Activated CD4-positive, alpha-beta T cell treated with anti-CD3 and anti-CD28 coated beads for 36 hours (primary cell): ENCODE results near the gene MROH9. TPM values are rescaled to one million over a fixed set of nuclear protein-coding genes. Genes with fewer than 3 reads are reported as not detected.

ENCODE experiments used
- ATAC-seq: fragments of 200-7000 bp; cut with Tn5 transposase; one replicate; pipeline ENCODE4 v1.10.0; 2021; ENCODE audit warnings: mild to moderate bottlenecking, moderate library complexity
- CTCF ChIA-PET: fragments of 350-600 bp; sonication (Branson Sonifier 250); formaldehyde crosslinking; loops from one replicate; lab custom pipeline; 2021; ENCODE audit warnings: antibody characterized with exemption; lab: Charles Lee
- POLR2A ChIA-PET: fragments of 350-600 bp; sonication (Branson Sonifier 250); formaldehyde crosslinking; loops from one replicate; lab custom pipeline; 2021; ENCODE audit warnings: antibody characterized with exemption, inconsistent platforms; lab: Charles Lee
- DNase-seq: peaks from one replicate; pipeline ENCODE4 v3.0.0-alpha.2; 2020
- H3K27ac Mint-ChIP-seq: one replicate; pipeline ENCODE4 v1.8.0; 2021; ENCODE audit warnings: mixed read lengths
- H3K27me3 Mint-ChIP-seq: one replicate; pipeline ENCODE4 v1.8.0; 2021; ENCODE audit warnings: mixed read lengths
- H3K36me3 Mint-ChIP-seq: one replicate; pipeline ENCODE4 v1.8.0; 2021; ENCODE audit warnings: low read depth, mixed read lengths
- H3K4me1 Mint-ChIP-seq: one replicate; pipeline ENCODE4 v1.8.0; 2021; ENCODE audit warnings: mixed read lengths
- H3K4me3 Mint-ChIP-seq: one replicate; pipeline ENCODE4 v1.8.0; 2021; ENCODE audit warnings: mild to moderate bottlenecking, moderate library complexity, mixed read lengths
- H3K9me3 Mint-ChIP-seq: one replicate; pipeline ENCODE4 v1.8.0; 2021; ENCODE audit warnings: low read depth, mixed read lengths
- intact Hi-C, 2 experiments: fragments of 100-400 bp; cut with DNase I in 1 of 2; cut with micrococcal nuclease in 1 of 2; formaldehyde crosslinking; loops; one replicate each; pipeline versions ENCODE4 v1.14.2 to v1.15.1; 2022 to 2024; cut with DNase I, micrococcal nuclease
- total RNA-seq, 2 experiments: library from RNA; stranded (reverse); gene quantifications; one replicate each; pipeline ENCODE4 v1.2.3, GENCODE V29; 2021

Gene MROH9
- total RNA-seq, 2 experiments from 2014 or later = not detected

- Mint-ChIP-seq H3K4me3 (no peak overlapping the region), H3K9me3 (peaks cover 2% of the 10 kb centered on the region), H3K27ac (no peak overlapping the region), H3K4me1 (no peaks in the 10 kb centered on the region), H3K36me3 (no peaks in the 10 kb centered on the region), H3K27me3 (peaks cover 21% of the 10 kb centered on the region)
- ChIA-PET POLR2A (no interaction called here), CTCF (no interaction called here)
- ATAC-seq (no peak), DNase-seq (no peak)
- intact Hi-C loops = no loop called here
Measured at GRCh38 chr1:171032822-171033702, 97.7 kb downstream of the MROH9 start.

- ATAC-seq = no peak
- H3K9me3 Mint-ChIP-seq = peaks cover 1% of the 10 kb centered on the region
- ChIA-PET CTCF (no interaction called here), POLR2A (no interaction called here)
- intact Hi-C loops = no loop called here
- peaks cover 12% of the 10 kb centered on the region for H3K27me3 Mint-ChIP-seq
- no peaks in the 10 kb centered on the region for H3K36me3 Mint-ChIP-seq
- no peaks in the 10 kb centered on the region for H3K4me1 Mint-ChIP-seq
- no peak for DNase-seq
- H3K4me3 Mint-ChIP-seq = no peak overlapping the region
- no peak overlapping the region for H3K27ac Mint-ChIP-seq
Measured at GRCh38 chr1:171037626-171038025, 102.3 kb downstream of the MROH9 start.

GRCh38 chr1:171038284-171038683 is 103.0 kb downstream of the MROH9 start:
- H3K27me3 Mint-ChIP-seq = peaks cover 11% of the 10 kb centered on the region
- no peaks in the 10 kb centered on the region for H3K4me1 Mint-ChIP-seq
- intact Hi-C loops = no loop called here
- no peaks in the 10 kb centered on the region for H3K36me3 Mint-ChIP-seq
- POLR2A ChIA-PET = no interaction called here
- H3K4me3 Mint-ChIP-seq = no peak overlapping the region
- CTCF ChIA-PET = no interaction called here
- H3K9me3 Mint-ChIP-seq = peaks cover 1% of the 10 kb centered on the region
- ATAC-seq = no peak
- no peak overlapping the region for H3K27ac Mint-ChIP-seq
- no peak for DNase-seq

- Mint-ChIP-seq H3K27me3 (peaks cover 10% of the 10 kb centered on the region), H3K4me3 (no peak overlapping the region), H3K27ac (no peak overlapping the region), H3K4me1 (no peaks in the 10 kb centered on the region), H3K36me3 (no peaks in the 10 kb centered on the region), H3K9me3 (peaks cover 16% of the 10 kb centered on the region)
- POLR2A ChIA-PET = no interaction called here
- DNase-seq (no peak), ATAC-seq (no peak)
- intact Hi-C loops = no loop called here
- CTCF ChIA-PET = no interaction called here
Measured at GRCh38 chr1:171048014-171048413, 112.7 kb downstream of the MROH9 start.

- H3K27me3 Mint-ChIP-seq = peaks cover 8% of the 10 kb centered on the region
- H3K27ac Mint-ChIP-seq = no peak overlapping the region
- POLR2A ChIA-PET = no interaction called here
- H3K4me1 Mint-ChIP-seq = no peaks in the 10 kb centered on the region
- H3K4me3 Mint-ChIP-seq = no peak overlapping the region
- intact Hi-C loops = no loop called here
- ATAC-seq (no peak), DNase-seq (no peak)
- CTCF ChIA-PET = no interaction called here
- no peaks in the 10 kb centered on the region for H3K36me3 Mint-ChIP-seq
- peaks cover 4% of the 10 kb centered on the region for H3K9me3 Mint-ChIP-seq
Measured at GRCh38 chr1:171052977-171053376, 117.6 kb downstream of the MROH9 start.

- peaks cover 6% of the 10 kb centered on the region for H3K27me3 Mint-ChIP-seq
- intact Hi-C loops = no loop called here
- no peak overlapping the region for H3K27ac Mint-ChIP-seq
- H3K4me1 Mint-ChIP-seq = no peaks in the 10 kb centered on the region
- ATAC-seq (no peak), DNase-seq (no peak)
- H3K4me3 Mint-ChIP-seq = no peak overlapping the region
- POLR2A ChIA-PET = no interaction called here
- H3K9me3 Mint-ChIP-seq = peaks cover 2% of the 10 kb centered on the region
- H3K36me3 Mint-ChIP-seq = no peaks in the 10 kb centered on the region
- CTCF ChIA-PET = interaction anchor here (0.7 kb wide), 1 partner anchor 25 kb away, joined by 3 read pairs; no protein-coding TSS in a partner anchor
Measured at GRCh38 chr1:171055966-171056643, 120.8 kb downstream of the MROH9 start.

DNA sequence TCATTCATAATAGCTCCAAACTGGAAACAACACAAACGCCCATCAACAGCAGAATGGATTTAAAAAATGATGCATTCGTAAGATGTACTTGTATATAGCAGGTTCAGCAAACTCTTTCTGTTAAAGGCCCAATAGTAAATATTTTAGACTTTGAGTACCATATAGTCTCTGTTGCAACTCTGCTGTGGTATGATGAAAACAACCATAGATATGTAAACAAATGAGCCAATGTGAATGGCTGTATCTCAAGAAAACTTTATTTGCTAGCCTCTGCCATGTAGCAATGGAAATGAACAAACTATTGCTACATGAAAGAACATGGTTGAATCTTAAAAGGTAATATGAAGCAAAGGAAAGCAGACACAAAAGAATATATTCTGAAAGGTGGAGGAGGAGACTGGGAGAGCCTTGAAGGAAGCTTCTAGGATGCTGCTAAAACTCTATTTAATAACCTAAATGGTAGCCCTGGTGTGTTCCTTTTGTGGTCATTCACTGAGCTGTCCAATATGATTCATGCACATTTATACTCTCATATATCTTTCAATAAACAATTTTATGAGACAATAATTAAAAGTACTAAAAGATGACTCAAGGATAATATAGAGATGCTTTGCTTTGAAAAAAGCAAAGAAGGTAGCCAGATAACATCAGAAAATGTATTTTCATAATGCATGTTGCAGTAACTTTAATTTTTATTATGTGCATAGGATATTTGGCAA is 126.2 kb downstream of the MROH9 start:
- CTCF ChIA-PET = no interaction called here
- ATAC-seq (no peak), DNase-seq (no peak)
- no peaks in the 10 kb centered on the region for H3K9me3 Mint-ChIP-seq
- POLR2A ChIA-PET = no interaction called here
- H3K27me3 Mint-ChIP-seq = no peaks in the 10 kb centered on the region
- no peaks in the 10 kb centered on the region for H3K36me3 Mint-ChIP-seq
- intact Hi-C loops = no loop called here
- no peak overlapping the region for H3K27ac Mint-ChIP-seq
- H3K4me1 Mint-ChIP-seq = no peaks in the 10 kb centered on the region
- H3K4me3 Mint-ChIP-seq = no peak overlapping the region

DNA sequence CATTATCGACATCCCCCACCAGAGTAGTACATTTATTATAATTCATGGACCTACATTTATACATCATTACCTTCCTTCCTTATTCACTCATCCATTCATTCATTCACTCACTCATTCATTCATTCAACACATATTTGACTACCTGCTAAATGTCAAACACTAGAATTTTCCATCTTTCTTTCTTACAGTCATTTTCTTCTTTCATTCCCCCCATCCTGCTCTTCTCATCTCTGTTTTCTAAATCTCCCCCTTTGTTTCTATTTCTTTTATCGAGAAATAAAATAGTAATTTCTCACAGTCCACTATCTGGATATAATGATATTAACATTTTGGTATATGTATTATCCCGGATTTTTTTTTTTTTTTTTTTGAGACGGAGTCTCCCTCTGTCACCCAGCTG is 127.6 kb downstream of the MROH9 start:
- CTCF ChIA-PET = no interaction called here
- intact Hi-C loops = no loop called here
- H3K36me3 Mint-ChIP-seq = no peaks in the 10 kb centered on the region

GRCh38 chr1:171075041-171075440 is 139.7 kb downstream of the MROH9 start:
- Mint-ChIP-seq H3K36me3 (no peaks in the 10 kb centered on the region), H3K27me3 (peaks cover 2% of the 10 kb centered on the region), H3K9me3 (no peaks in the 10 kb centered on the region), H3K4me1 (no peaks in the 10 kb centered on the region), H3K27ac (no peak overlapping the region), H3K4me3 (no peak overlapping the region)
- DNase-seq = no peak
- CTCF ChIA-PET = interaction anchor here (0.9 kb wide), 1 partner anchor 239 kb away, joined by 5 read pairs; the partner anchor contains the start of gene FMO4
- intact Hi-C loops = no loop called here
- no peak for ATAC-seq
- POLR2A ChIA-PET = no interaction called here

More for the DNA sequence above, 127.6 kb downstream of the MROH9 start:
- Mint-ChIP-seq H3K9me3 (no peaks in the 10 kb centered on the region), H3K27ac (no peak overlapping the region), H3K4me1 (no peaks in the 10 kb centered on the region), H3K4me3 (no peak overlapping the region), H3K27me3 (peaks cover 2% of the 10 kb centered on the region)
- POLR2A ChIA-PET = no interaction called here
- ATAC-seq (no peak), DNase-seq (no peak)

- no peaks in the 10 kb centered on the region for H3K36me3 Mint-ChIP-seq
- CTCF ChIA-PET = interaction anchor here (0.6 to 1.5 kb wide), 4 partner anchors 9 to 232 kb away, joined by 3 to 4 read pairs (median 4); partner anchors contain the start of genes FMO3 and FMO4
- H3K4me3 Mint-ChIP-seq = no peak overlapping the region
- no peak overlapping the region for H3K27ac Mint-ChIP-seq
- intact Hi-C loops = loop anchor here in 1 of 2 experiments (2.0 to 5.0 kb wide), 2 partner anchors 107 to 231 kb away; partner anchors contain the start of gene FMO4
- ATAC-seq = no peak
- H3K4me1 Mint-ChIP-seq = no peaks in the 10 kb centered on the region
- H3K9me3 Mint-ChIP-seq = no peaks in the 10 kb centered on the region
- DNase-seq = no peak
- POLR2A ChIA-PET = no interaction called here
- H3K27me3 Mint-ChIP-seq = peaks cover 4% of the 10 kb centered on the region
Measured at GRCh38 chr1:171081314-171081753, 146.0 kb downstream of the MROH9 start.

- no peaks in the 10 kb centered on the region for H3K4me1 Mint-ChIP-seq
- no peak overlapping the region for H3K4me3 Mint-ChIP-seq
- H3K9me3 Mint-ChIP-seq = no peaks in the 10 kb centered on the region
- H3K27ac Mint-ChIP-seq = no peak overlapping the region
- ChIA-PET POLR2A (no interaction called here), CTCF (interaction anchor here (0.6 to 1.5 kb wide), 4 partner anchors 9 to 232 kb away, joined by 3 to 4 read pairs (median 4); partner anchors contain the start of genes FMO3 and FMO4)
- peaks cover 4% of the 10 kb centered on the region for H3K27me3 Mint-ChIP-seq
- ATAC-seq = no peak
- no peaks in the 10 kb centered on the region for H3K36me3 Mint-ChIP-seq
- DNase-seq = no peak
- intact Hi-C loops = loop anchor here in 1 of 2 experiments (2.0 to 5.0 kb wide), 2 partner anchors 107 to 231 kb away; partner anchors contain the start of gene FMO4
Measured at GRCh38 chr1:171081763-171082201, 146.4 kb downstream of the MROH9 start.
